Fibroblast of lung (primary cell): ENCODE results near the gene UQCRH.

Experiments used
- EZH2 ChIP-seq: IDR thresholded peaks from 2 replicates; pipeline ENCODE4 v1.5.1; 2012; ENCODE audit warnings: low read length, control low read depth, mild to moderate bottlenecking; ENCODE audit errors: missing control alignments
- TF ChIP-seq, protein P1 (sequence below), 2 donors: IDR thresholded peaks in 1 of 2; conservative IDR thresholded peaks in 1 of 2; 1 replicate in 1 of 2; 2 replicates in 1 of 2; pipeline ENCODE4 v1.5.1; 2011 to 2012; ENCODE audit warnings: low read length in 2 of 2, control low read depth in 1 of 2, inconsistent platforms in 1 of 2, low read depth in 1 of 2, mild to moderate bottlenecking in 1 of 2

DNA sequence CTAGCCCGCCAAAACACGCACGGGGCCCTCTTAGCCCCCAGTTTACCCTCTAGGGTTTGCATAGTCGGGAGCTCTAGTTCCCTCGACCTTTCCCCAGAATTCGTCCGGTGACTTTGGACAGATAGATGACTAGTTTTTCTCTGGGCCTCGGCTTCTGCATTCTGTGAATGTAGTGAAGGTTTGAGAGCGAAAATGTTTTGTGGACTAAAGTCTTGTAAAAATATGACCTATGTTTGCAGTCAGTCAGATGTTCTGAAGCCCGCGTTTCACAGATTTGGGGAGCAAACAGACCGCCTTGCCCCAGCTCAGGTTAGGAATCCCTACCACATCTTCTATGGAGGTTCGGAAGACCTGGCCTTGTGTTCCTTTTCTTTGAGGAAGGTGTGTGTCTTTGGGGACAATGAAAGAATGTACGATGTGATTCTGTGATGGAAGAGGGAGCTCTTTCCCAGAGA is 401 bp downstream of the UQCRH start:
- TF ChIP-seq EZH2: no peak
- TF ChIP-seq, protein P1, sequence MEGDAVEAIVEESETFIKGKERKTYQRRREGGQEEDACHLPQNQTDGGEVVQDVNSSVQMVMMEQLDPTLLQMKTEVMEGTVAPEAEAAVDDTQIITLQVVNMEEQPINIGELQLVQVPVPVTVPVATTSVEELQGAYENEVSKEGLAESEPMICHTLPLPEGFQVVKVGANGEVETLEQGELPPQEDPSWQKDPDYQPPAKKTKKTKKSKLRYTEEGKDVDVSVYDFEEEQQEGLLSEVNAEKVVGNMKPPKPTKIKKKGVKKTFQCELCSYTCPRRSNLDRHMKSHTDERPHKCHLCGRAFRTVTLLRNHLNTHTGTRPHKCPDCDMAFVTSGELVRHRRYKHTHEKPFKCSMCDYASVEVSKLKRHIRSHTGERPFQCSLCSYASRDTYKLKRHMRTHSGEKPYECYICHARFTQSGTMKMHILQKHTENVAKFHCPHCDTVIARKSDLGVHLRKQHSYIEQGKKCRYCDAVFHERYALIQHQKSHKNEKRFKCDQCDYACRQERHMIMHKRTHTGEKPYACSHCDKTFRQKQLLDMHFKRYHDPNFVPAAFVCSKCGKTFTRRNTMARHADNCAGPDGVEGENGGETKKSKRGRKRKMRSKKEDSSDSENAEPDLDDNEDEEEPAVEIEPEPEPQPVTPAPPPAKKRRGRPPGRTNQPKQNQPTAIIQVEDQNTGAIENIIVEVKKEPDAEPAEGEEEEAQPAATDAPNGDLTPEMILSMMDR (conservative IDR thresholded peaks at IDR 0.05 in 1 of 2, IDR thresholded peaks at IDR 0.05 in 1 of 2; ENCODE audit: low read depth in 1 of 2, low read length in 2 of 2): no peak
